ENCODE data around the gene VIM.
"Not testable (repeated sequence)": the region's sequence is repeated elsewhere in the genome, so short reads cannot be mapped to it uniquely, and the experiment has no call there.

Gene VIM

GRCh38 chr10:17257466-17258321 is 29.7 kb downstream of the VIM start:
- no peak for DNase-seq

- DNase-seq: no peak
Observed at GRCh38 chr10:17262502-17262901, 34.5 kb downstream of the VIM start.

- DNase-seq: no peak
Observed at GRCh38 chr10:17263580-17263979, 35.5 kb downstream of the VIM start.

- DNase-seq: no peak
Observed at GRCh38 chr10:17265468-17265867, 37.4 kb downstream of the VIM start.

GRCh38 chr10:17266549-17266948 is 38.5 kb downstream of the VIM start:
- not testable (repeated sequence) for DNase-seq

- DNase-seq: no peak
Observed at GRCh38 chr10:17272648-17273047, 44.6 kb downstream of the VIM start.

GRCh38 chr10:17273403-17273802 is 45.4 kb downstream of the VIM start:
- DNase-seq: no peak

GRCh38 chr10:17276756-17277424 is 48.8 kb downstream of the VIM start:
- DNase-seq: no peak

GRCh38 chr10:17278607-17279240 is 50.7 kb downstream of the VIM start:
- no peak for DNase-seq

- DNase-seq: no peak
Observed at GRCh38 chr10:17282311-17282710, 54.3 kb downstream of the VIM start.

- no peak for DNase-seq
Observed at GRCh38 chr10:17286562-17287550, 58.8 kb downstream of the VIM start.
